ENCODE results near the gene ADRB2. TPM values are rescaled to one million over a fixed set of nuclear protein-coding genes. Genes with fewer than 3 reads are reported as not detected.
A peak's percentile ranks its signal among the peaks of the same experiment; 100 is the strongest.
"Not testable (repeated sequence)": the region's sequence is repeated elsewhere in the genome, so short reads cannot be mapped to it uniquely, and the experiment has no call there.

ADRB2 gene
- total RNA-seq (2014; rRNA removed; shearing (Covaris generic)): 0.07 and 0.12 TPM in 2 replicates
- polyA plus RNA-seq (2014; cell fraction: nucleus; rRNA removed): not detected in 2 replicates

DNA sequence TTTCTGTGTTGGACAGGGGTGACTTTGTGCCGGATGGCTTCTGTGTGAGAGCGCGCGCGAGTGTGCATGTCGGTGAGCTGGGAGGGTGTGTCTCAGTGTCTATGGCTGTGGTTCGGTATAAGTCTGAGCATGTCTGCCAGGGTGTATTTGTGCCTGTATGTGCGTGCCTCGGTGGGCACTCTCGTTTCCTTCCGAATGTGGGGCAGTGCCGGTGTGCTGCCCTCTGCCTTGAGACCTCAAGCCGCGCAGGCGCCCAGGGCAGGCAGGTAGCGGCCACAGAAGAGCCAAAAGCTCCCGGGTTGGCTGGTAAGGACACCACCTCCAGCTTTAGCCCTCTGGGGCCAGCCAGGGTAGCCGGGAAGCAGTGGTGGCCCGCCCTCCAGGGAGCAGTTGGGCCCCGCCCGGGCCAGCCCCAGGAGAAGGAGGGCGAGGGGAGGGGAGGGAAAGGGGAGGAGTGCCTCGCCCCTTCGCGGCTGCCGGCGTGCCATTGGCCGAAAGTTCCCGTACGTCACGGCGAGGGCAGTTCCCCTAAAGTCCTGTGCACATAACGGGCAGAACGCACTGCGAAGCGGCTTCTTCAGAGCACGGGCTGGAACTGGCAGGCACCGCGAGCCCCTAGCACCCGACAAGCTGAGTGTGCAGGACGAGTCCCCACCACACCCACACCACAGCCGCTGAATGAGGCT, at the start of gene ADRB2:
Gene ADRB2, plus strand, starts transcription at position 559 of the 686 bp plus-strand sequence. CDS start 221 bp downstream, outside the sequence.
- DNase-seq (ENCODE audit: extremely low read depth, low read depth): peak; percentile 86

DNA sequence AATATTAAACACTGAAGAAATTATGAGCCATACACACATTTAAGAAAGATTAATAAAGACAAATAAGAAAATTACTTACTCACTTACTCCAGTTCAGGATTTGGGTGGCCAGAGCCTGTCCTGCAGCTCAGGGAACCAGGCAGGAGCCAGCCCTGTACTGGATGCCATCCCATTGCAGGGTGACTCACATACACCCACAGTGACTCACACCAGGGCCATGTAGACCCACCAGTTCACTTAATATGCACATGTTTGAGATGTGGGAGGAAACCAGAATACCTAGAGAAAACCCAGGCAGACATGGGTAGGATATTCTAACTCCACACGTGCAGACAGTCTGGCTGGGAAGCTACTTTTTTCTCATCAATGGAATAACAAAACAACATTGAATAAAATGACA, 49.6 kb upstream of the ADRB2 start:
- no peak for DNase-seq (ENCODE audit: extremely low read depth, low read depth)

DNA sequence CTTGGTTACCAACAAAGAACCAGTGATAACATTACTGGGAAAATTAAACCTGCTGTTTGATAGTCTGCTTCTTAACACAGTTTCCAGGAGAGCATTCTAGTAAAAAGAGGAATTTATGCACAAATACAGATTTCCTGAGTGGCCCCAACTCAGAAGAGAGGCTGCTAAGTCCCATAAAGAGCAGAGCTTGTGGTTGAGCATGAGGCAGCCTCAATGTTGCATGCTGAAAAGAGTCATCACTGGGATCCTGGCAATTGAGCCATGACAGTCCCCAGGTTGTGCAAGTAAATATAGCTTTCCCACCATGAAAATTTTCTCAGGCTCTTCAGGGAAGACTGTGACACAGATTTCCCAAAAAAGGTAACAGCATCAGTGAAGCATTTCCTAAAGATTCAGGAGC, 47.5 kb upstream of the ADRB2 start:
- no peak for DNase-seq (ENCODE audit: extremely low read depth, low read depth)

DNA sequence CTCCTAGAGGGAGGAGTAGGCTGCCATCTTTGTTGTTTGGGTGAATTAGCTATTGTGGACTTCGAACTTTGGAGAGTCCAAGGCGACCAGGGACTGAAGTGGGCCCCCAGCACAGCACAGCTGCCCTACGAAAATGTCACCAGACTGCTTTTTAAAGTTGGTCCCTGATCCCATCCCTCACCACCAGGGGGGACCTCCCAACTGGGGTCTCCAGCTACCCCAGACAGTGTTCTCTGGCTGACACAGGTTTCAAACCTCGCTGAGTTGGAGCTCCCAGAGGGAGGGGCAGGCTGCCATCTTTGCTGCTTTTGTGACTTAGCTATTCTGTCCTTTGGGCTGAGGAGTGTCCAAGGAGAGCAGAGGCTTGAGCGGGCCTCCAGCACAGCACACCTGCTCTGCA, 45.7 kb upstream of the ADRB2 start:
- no peak for DNase-seq (ENCODE audit: extremely low read depth, low read depth)

DNA sequence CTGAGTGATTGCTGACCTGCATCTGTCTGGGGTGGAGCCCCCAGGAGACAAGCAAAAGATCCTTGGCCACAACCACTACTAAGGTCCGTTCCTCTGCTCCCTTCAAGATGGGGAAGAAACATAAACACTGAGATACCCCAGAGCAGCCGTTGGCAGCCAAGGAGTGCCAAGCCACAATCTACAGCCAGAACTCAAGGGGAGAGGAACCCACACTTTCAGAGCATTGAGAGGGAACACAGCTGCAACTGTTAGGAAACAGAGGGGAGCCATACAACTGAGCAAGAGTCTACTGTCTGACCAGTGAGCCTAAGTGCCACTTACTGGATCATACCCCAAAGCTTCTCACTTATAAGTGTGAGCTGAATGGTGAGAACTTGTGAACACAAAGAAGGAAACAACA, 44.6 kb upstream of the ADRB2 start:
- DNase-seq (ENCODE audit: extremely low read depth, low read depth): no peak

DNA sequence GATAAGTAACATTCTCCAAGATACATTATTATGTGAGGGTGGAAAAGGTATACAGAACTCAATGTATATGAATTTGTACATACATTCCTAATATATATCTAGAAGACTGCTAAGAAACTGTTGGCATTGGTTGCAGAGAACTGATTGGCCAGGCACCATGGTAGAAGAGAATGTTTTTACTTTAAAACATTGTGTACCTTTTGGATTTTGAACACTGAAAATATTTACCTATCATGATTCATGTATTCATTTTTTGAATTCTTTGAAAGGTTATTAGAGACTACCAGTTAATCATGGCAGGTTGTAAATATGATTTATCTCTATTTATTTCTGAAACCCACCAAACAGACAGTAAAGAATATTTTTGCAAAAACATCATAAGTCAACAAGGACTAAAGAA, 41.2 kb upstream of the ADRB2 start:
- DNase-seq (ENCODE audit: extremely low read depth, low read depth): no peak

DNA sequence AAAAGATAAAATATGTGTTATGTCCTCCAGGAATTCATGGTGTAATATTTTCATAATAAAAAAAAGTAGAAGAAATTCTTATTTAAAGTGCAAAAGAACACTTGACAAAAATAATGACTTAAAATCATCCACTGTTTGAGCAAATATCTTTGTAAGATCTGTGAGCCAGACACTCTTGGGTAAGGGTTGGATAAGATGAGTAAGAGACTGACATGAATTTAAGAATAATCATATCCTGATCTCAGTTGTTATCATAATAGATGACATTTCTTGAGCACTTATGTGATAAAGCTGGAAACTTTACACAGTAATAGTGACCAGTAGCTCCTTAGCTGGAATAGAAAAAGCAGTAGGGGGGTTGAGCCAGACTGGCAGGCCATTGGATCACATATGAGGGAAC, 40.0 kb upstream of the ADRB2 start:
- DNase-seq (ENCODE audit: extremely low read depth, low read depth): no peak

DNA sequence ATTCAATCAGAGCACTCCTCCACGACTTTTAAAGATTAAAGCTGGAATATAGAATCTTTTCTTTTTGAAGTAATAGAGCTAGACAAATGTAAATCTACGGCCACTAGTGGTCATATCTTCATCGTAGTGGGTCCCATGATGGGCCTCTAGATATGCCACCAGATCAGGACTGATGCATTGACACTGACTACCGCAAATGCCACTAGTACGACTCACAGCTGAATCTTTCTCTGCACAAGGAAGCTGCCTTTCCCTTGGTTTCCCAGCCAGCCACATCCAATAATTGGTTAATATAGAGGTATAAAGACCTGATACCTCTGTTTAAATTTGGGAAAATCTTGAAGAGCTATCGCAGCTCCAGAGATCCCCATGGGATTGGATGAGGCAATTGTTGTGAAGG, 37.8 kb upstream of the ADRB2 start:
- no peak for DNase-seq (ENCODE audit: extremely low read depth, low read depth)

DNA sequence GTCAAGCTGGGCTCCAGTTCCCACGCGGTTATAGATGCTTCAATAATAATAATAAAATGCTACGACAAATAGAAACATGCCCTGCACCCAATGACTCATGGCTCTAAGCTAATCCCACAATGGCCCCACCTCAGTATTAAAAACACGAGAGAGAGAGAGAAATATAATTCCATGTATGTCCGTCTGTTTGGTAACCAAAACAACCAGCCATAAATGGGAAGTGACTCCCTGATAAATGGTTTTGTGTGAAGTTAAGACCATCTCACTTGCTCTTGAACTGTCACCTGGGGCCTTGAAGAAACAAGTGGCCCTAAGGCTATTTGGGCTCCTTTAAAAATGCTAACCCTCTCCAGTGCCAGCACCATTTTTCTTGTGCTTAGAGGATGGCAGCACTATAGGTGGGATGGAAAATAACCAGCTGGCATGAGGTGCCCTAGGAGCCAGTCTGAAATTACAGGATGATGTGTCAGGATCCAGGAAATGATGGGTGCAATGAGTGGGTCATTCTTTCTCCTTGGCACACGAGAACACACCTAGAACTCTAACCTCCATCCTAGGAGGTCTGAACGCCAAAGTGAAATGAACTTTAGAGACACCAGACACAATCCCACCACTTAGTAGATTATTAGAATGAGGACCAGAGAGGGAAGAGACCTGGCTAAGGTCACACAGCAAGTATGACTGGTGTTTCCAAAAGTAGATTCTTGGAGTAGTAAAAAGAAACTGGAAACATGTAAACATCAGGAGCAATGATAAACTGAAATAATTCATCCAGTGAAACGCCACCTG, 35.7 kb upstream of the ADRB2 start:
- no peak for DNase-seq (ENCODE audit: extremely low read depth, low read depth)

DNA sequence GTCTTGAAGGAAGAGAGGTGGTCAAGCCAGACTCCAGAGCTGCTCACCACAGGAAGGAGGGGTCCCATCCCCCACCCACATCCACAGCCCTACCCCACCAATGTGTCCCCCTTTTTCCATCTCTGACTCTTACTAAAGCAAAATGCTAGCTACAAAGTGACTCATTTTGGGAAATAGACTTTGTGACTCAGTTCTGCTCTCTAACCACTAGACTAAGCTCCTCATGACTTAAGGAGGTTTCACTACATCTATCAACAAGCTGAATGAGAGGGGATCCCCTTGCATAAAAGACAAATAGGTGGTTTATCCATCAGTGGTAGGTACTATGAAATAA, 35.1 kb upstream of the ADRB2 start:
- no peak for DNase-seq (ENCODE audit: extremely low read depth, low read depth)

DNA sequence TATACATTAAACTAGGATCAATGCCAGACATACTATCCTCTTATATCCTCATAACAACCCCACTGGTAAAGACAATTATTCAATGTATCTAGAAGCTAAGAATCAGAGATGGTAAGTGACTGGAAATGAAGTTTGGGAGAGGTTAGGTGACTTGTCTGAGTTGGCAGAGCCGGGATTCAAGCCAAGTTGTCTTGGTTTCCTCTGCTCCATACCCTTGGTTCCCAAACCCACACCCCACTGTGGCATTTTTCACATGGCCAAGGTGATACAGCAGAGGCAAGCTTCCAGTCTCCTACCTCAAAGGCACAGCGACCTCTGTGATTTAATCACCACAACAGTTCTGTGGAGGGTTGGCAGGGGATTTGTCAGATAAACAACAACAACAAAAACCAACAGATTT, 34.7 kb upstream of the ADRB2 start:
- DNase-seq (ENCODE audit: extremely low read depth, low read depth): no peak

DNA sequence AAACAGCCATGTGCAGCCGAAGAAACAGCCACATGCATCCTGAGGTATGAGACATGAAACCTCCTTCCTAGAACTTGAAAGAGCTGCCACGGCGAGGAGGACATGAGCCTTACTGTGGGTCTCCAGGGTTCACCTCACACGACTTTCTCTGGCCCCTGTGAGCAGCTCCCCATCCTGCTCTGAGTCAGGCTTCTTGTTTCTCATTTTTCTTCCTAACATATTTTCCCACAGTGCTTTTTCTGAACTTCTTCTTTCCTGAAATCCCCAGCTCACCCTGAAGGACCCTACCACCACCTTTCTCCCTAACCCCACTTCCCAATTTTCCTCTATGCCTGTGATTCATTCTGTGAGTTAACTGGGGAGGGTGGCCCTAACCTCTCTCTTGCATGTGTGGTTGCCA, 33.7 kb upstream of the ADRB2 start:
- DNase-seq (ENCODE audit: extremely low read depth, low read depth): no peak

DNA sequence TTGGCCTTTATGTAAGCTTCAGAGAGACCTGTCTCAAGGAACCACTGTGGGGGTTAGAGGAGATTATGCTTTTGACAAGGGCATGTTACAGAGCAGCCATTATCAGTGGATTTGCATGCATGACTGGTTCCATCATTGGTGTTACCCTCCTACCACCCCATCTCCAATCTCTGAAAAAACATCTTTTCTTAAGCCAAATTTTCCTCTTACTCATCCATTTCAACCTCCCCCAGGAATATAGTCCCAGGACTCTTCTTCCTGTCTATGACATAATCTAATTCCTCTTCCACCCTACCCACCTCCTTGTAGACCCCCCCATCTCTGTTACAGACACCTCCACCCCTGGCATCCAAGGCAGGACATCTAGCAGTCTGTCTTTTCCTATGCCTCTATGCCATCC, 33.1 kb upstream of the ADRB2 start:
- DNase-seq (ENCODE audit: extremely low read depth, low read depth): no peak

DNA sequence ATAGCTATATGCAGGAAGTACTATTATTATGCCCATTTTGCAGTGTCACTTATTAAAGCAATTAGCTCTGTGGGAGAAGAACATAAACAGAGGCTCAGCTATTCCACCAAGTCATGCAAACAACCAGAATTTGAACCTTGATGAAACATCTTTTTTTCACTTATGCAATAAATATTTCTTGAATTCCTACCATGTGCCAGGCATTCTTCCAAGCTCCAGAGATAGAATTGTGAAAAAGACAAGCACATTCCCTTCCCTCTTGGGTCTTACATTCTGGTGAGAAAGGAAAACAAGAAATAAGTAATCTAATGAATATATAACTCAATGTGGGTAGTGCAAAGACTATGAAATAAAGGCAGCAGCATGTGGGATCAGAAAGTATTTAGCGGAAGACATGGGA, 32.1 kb upstream of the ADRB2 start:
- no peak for DNase-seq (ENCODE audit: extremely low read depth, low read depth)

DNA sequence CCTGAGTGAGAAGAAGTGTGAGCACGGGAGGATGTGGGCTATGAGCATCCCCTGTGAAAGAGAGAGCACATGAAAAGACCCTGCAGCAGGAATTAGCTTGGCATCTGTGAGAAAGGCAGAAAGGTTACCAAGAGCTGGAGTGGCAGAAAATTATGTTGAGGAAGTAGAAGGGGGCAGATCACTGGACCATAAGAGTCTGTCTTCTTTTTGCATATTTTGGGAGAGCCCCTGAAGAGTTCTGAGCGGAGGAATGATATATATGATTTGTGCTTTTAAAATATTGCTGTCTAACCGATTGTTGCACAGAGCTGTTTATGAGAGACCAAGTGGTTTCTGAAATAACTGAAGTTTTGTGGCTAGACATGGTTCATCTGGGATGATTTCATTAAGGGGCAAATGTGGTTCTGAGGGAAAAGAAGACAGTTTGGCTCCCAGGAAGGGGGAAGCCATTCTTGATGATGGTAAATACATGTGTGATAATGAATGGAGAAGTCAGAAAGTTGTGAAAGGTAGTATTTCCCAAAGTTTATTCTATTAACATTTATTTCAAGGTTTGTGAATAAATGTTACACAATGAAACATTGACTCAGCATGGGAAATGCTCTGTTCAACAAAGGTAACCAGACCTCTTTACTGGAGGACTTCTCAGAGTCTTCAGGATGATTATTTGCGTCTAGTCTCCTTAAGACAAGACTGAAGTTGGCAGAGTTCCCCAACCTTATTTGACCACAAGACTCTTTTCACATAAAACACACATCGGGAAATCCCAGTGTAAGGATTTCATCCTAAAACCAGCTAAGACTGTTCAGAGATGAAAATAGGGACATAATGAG, 31.5 kb upstream of the ADRB2 start:
- no peak for DNase-seq (ENCODE audit: extremely low read depth, low read depth)

DNA sequence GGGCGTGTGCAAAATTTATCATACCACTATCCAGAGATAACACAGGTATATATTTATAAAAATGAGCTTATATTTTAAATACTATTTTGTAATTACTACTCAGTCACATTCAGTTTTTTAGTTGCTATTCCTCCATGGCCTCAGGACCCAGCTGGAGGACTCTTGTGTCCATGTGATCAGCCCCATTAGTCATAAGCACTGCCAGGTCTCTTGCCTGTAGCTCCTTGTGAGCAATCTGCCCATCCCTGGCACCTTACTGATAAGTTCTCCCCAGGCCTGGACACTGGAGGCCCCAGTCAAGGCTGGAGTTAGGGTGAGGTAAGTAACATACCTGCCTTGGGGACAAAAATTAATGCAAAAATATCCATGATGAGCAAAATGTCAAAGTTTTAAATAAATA, 29.5 kb upstream of the ADRB2 start:
- no peak for DNase-seq (ENCODE audit: extremely low read depth, low read depth)

DNA sequence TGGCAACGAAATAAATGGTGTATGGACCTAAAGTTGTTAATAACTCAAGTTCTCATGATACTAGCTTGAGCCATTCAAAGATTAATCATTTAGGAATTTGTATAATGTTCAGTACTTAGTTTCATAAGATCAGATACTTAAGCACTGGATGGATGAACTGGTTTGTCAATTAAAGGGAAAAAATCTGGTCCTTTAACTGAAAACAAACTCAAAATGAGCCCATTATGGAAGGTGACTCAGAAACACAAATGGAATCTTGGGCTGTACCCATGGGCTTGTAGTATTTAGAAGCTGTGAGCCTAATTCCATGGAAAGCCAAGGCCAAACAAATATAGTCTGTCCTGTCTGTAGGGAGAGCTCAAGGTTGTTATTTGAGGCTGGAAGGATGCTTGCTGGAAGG, 27.6 kb upstream of the ADRB2 start:
- no peak for DNase-seq (ENCODE audit: extremely low read depth, low read depth)

DNA sequence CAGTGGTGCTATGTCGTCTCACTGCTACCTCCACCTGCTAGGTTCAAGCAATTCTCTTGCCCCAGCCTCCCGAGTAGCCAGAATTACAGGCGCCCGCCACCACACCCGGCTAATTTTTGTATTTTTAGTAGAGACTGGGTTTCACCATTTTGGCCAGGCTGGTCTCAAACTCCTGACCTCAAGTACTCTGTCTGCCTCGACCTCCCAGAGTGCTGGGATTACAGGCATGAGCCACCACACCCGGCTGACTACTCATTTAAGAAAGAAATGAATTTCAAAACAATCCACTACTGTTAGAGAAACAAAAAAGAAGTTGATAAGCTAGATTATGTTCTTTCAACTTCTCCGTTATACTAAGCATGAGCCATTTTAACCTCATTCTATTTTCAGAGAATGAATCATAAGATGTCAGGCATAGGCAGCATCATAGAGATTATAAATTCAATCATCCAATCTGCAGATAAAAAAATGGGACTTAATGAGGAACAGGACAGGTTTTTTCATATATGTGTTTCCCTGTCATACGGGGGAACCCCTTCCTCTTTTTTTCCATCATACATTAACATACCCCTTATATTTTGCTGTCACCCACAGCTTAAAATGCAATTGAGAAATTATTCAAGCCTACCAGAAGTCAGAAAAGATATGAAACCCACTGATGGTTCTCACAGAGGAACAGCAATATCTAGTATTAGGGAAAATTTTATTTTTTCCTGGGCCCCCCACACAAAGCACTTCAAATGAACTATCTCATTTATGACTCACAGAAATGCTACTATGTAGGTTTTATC, 26.5 kb upstream of the ADRB2 start:
- DNase-seq (ENCODE audit: extremely low read depth, low read depth): no peak

DNA sequence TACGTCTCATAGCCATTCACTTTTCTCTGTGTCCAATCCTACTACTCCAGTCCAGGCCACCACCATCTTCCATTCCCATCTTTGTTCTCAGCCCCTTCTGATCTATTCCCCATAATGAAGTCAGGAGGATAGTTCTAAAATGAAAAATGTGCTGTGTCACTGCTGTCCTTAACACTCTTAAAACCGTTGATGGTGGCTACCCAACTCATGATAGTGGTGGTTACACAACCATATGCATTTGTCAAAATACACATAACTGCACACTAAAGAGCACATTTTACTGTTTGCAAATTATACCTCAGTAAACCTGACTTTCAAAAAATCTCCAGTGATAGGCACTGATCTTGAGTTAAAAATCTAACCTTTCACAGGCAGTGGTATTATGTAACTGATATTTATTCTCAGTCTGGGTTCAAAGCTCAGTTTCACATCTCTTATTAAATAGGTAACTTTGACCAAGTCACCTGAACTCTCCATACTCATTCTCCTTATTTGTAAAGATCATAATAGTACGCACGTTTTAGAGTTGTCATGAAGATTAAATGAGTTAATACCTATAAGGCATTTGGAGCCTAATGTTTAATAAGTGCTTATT, 24.6 kb upstream of the ADRB2 start:
- no peak for DNase-seq (ENCODE audit: extremely low read depth, low read depth)

DNA sequence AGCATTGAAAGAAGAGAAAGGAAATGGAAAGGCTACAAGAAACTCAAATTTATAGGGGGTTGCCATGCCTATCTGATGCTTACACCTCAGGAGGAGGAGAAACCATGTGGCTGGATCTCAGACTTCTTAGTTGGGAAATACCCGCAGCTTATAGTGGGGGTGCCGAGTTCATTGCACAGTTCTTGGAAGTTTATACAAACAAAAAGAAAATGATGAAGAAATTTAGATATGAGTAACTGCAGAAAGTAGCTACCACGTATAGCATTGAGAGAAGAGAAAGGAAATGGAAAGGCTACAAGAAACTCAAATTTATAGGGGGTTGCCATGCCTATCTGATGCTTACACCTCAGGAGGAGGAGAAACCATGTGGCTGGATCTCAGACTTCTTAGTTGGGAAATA, 23.0 kb upstream of the ADRB2 start:
- DNase-seq (ENCODE audit: extremely low read depth, low read depth): not testable (repeated sequence)
